Stomach (tissue), 9 donors: ENCODE data around the gene EIF4E. TPM values are rescaled to one million over a fixed set of nuclear protein-coding genes. Genes with fewer than 3 reads are reported as not detected.
"Not testable (repeated sequence)": the region's sequence is repeated elsewhere in the genome, so short reads cannot be mapped to it uniquely, and the experiment has no call there.

Source experiments
- DNase-seq, 2 donors: peaks; one replicate each; pipeline versions ENCODE4 v3.0.0 to v3.0.0-alpha.2; 2013 to 2019
- H3K27ac ChIP-seq, 5 donors: fragments of 200-600 bp in 4 of 5; sonication (generic) in 4 of 5; one replicate each; pipeline ENCODE4 v1.5.1; 2013 to 2019; ENCODE audit warnings: mild to moderate bottlenecking in 1 of 5, moderate library complexity in 1 of 5
- H3K27me3 ChIP-seq, 3 donors: fragments of 200-600 bp; sonication (generic); one replicate each; pipeline ENCODE4 v1.5.1; 2017 to 2019; ENCODE audit warnings: mixed run types in 1 of 3
- H3K36me3 ChIP-seq, 4 donors: fragments of 200-600 bp; sonication (generic); 1 replicate in 3 of 4; 2 replicates in 1 of 4; pipeline ENCODE4 v1.5.1; 2016 to 2019
- H3K4me1 ChIP-seq, 4 donors: fragments of 200-600 bp; sonication (generic); one replicate each; pipeline ENCODE4 v1.5.1; 2016 to 2019
- H3K4me3 ChIP-seq, 4 donors: fragments of 200-600 bp; sonication (generic) in 3 of 4; one replicate each; pipeline ENCODE4 v1.5.1; 2016 to 2019; ENCODE audit warnings: mild to moderate bottlenecking in 1 of 4
- H3K9me3 ChIP-seq, 4 donors: fragments of 200-600 bp; sonication (generic); one replicate each; pipeline ENCODE4 v1.5.1; 2016 to 2019
- EP300 ChIP-seq: sonication (generic); formaldehyde crosslinking; IDR thresholded peaks from one replicate; pipeline ENCODE4 v1.6.1; 2017; ENCODE audit warnings: antibody characterized with exemption
- POLR2A ChIP-seq, 4 donors: fragments of 450-650 bp; IDR thresholded peaks; one replicate each; pipeline ENCODE4 v1.6.1; 2016; ENCODE audit warnings: antibody characterized with exemption in 4 of 4, control low read depth in 2 of 4, mild to moderate bottlenecking in 1 of 4, moderate library complexity in 1 of 4
- POLR2AphosphoS5 ChIP-seq, 3 donors: sonication (generic); formaldehyde crosslinking; IDR thresholded peaks; one replicate each; pipeline ENCODE4 v1.6.1; 2016; ENCODE audit warnings: antibody characterized with exemption in 3 of 3
- WGBS, 5 donors: extraction: QIAGEN DNeasy Blood & Tissue Kit in 3 of 5; methylation state at CpG; one replicate each; pipeline versions ENCODE4 v1.1.5 to v1.1.7; 2013 to 2018; 5-methylcytosine and 5-hydroxymethylcytosine counted together
- intact Hi-C: fragments of 100-400 bp; cut with DNase I; formaldehyde crosslinking; loops from one replicate; pipeline ENCODE4 v1.15.1; 2023; ENCODE audit warnings: low total_unique reads
- polyA plus RNA-seq, 3 donors: library from polyadenylated mRNA; stranded (reverse); fragments of 200-250 nt; gene quantifications; one replicate each; pipeline ENCODE4 v1.2.3, GENCODE V29; 2013
- total RNA-seq, 5 donors: library from RNA; depleted of rRNA; stranded (reverse); fragments of >200 nt; gene quantifications; one replicate each; pipeline versions ENCODE4 v1.1.0 to v1.2.3, GENCODE V29; 2014 to 2016
- TF ChIP-seq, protein P1 (sequence below), 7 experiments: fragments of 450-650 bp in 4 of 7; fragments of 200-600 bp in 3 of 7; sonication (generic) in 3 of 7; IDR thresholded peaks; one replicate each; pipeline ENCODE4 v1.5.1; 2016 to 2019; ENCODE audit warnings: antibody characterized with exemption in 7 of 7, control low read depth in 2 of 7, mild to moderate bottlenecking in 1 of 7
- donor health status: healthy with polysubstance abuse.
- donor health status: Bipolar disorder and iron deficiency.
- donor health status: healthy.

EIF4E gene
- total and polyA plus RNA-seq, 8 donors: 7.0 to 148 (median 53.5) TPM

DNA sequence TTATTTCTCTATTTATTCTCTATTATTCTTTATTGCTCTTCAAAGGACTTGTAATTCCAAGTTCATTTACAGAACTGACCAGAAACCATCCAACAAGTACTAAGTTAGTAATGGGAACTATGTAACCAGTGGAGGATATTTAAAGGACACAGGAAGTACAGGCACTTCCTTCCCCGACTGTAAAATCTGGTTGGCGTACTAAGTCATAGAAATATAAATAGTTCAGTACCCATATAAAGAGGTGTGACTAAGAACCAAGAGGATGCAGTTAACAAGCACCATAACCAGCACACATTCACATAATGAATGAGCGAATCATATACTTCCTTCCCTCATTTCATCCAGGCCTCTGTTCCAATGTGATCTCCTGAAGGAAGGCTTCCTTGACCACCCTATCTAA is 3.6 kb upstream of the EIF4E start:
- peaks cover 6 to 28% (median 12%) of the 10 kb centered on the region in 4 donors for H3K4me1 ChIP-seq
- WGBS, 5 donors: 46 to 78% (median 59%) methylated on average over 3 of the region's 3 CpGs
- H3K4me3 ChIP-seq: no peak overlapping the region
- TF ChIP-seq POLR2AphosphoS5 (IDR thresholded peaks at IDR 0.05): no peak
- no peak for TF ChIP-seq EP300
- TF ChIP-seq, protein P1, sequence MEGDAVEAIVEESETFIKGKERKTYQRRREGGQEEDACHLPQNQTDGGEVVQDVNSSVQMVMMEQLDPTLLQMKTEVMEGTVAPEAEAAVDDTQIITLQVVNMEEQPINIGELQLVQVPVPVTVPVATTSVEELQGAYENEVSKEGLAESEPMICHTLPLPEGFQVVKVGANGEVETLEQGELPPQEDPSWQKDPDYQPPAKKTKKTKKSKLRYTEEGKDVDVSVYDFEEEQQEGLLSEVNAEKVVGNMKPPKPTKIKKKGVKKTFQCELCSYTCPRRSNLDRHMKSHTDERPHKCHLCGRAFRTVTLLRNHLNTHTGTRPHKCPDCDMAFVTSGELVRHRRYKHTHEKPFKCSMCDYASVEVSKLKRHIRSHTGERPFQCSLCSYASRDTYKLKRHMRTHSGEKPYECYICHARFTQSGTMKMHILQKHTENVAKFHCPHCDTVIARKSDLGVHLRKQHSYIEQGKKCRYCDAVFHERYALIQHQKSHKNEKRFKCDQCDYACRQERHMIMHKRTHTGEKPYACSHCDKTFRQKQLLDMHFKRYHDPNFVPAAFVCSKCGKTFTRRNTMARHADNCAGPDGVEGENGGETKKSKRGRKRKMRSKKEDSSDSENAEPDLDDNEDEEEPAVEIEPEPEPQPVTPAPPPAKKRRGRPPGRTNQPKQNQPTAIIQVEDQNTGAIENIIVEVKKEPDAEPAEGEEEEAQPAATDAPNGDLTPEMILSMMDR (IDR thresholded peaks at IDR 0.05): no peak
- no peak for TF ChIP-seq POLR2A (IDR thresholded peaks at IDR 0.05)
- no peaks in the 10 kb centered on the region for H3K27me3 ChIP-seq
- H3K27ac ChIP-seq: no peak overlapping the region
- H3K36me3 ChIP-seq: no peaks in the 10 kb centered on the region
- intact Hi-C loops: no loop called here
- no peak for DNase-seq
- no peaks in the 10 kb centered on the region for H3K9me3 ChIP-seq

DNA sequence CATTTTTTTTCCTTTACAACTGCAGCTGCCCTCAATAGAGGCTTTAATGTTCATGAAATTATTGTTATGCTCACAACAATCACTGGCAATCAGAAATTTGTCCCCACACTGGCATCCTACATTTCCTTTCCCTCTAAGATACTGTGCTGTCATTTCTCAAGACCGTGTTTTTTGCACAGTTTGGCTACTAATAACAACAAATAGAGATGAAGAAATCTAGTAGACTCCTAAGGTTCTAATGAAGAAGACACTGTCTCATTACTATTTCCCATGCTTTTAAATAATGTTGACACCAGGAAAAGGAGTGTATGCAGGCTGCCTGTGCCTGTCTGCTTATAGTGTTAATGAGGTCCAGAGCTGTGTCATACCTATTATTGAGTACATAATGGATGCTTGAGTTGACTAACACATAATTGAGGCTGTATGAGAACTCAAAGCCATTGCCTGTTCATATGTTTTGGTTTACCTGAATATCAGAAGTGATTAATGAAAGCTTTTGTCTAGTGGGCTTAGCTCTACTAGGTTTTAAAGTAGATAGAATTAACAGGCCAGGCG is 1.5 kb upstream of the EIF4E start:
- H3K27ac ChIP-seq: peak overlapping the region in 4 of 5 donors; percentile 95 to 97 (median 96)
- DNase-seq: no peak
- TF ChIP-seq POLR2A (IDR thresholded peaks at IDR 0.05) (no peak), POLR2AphosphoS5 (IDR thresholded peaks at IDR 0.05) (no peak), EP300 (no peak)
- TF ChIP-seq, protein P1 (IDR thresholded peaks at IDR 0.05): no peak
- H3K9me3 ChIP-seq: no peaks in the 10 kb centered on the region
- peaks cover 6 to 44% (median 20%) of the 10 kb centered on the region in 4 donors for H3K4me1 ChIP-seq
- intact Hi-C loops: no loop called here
- H3K4me3 ChIP-seq: peak overlapping the region; percentile 90 to 100 (median 98)
- peaks cover 0 to 9% (median 7%) of the 10 kb centered on the region in 4 donors for H3K36me3 ChIP-seq
- H3K27me3 ChIP-seq: no peaks in the 10 kb centered on the region
- 82 to 88% (median 85%) methylated on average over 2 of the region's 2 CpGs for WGBS, 5 donors

DNA sequence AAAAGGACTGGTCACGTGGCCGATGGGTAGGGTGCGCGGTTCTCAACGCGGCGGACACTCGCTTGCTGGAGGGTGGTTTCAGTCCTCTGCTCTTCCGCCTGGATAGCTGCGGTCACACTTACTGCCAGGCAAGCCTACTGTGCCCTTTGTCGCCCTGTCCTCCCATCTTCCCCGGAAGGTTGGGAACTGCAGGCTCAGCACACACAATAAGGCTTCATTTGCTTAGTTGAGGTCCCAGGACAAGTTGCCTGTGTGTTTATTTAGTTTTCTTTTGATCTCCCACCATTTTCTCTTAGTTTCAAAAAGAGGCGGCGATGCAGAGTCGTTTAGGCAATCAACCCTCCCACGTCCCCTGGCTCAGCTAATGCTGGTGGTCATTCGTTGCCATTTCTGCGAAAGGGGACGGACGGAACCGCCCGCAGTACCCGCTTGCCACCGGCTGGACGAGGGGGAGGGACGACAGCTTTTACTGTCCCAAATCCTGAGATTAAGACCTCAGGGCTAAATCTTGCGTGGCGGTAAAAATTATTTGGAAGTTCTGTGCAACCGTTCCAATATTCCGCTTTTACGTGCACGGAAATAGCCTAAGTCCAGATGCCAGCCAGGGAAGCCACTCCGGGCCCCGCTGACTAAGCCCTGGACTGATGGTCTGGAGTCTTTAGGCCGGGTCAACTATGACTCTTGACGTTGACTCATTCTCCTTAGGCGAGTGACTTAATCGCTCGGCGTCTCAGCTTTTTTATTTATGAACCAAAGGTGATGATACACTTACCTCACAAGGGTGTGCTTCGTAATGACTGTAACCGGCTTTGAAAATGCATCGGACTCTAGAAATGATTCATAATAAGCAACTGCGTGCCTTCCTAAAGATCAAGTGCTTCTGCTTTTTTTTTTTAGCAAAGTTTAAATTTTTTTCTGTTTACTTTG is 671 bp upstream of the EIF4E start:
- intact Hi-C loops: no loop called here
- peak; percentile 71 to 80 for DNase-seq
- H3K4me3 ChIP-seq: peak overlapping the region; percentile 90 to 100 (median 98)
- peak overlapping the region; percentile 93 to 97 (median 96) for H3K27ac ChIP-seq
- WGBS, 5 donors: 4 to 10% (median 6%) methylated on average over 42 to 44 of the region's 44 CpGs
- peaks cover 6 to 51% (median 19%) of the 10 kb centered on the region in 4 donors for H3K4me1 ChIP-seq
- peaks cover 0 to 9% (median 7%) of the 10 kb centered on the region in 4 donors for H3K36me3 ChIP-seq
- no peaks in the 10 kb centered on the region for H3K9me3 ChIP-seq
- TF ChIP-seq POLR2A (IDR thresholded peaks at IDR 0.05) (peak in 1 of 4 donors; percentile 45), EP300 (no peak), POLR2AphosphoS5 (IDR thresholded peaks at IDR 0.05) (peak; percentile 9 to 83 (median 79))
- TF ChIP-seq, protein P1 (IDR thresholded peaks at IDR 0.05): peak in 1 of 7 experiments; percentile 27
- no peaks in the 10 kb centered on the region for H3K27me3 ChIP-seq

DNA sequence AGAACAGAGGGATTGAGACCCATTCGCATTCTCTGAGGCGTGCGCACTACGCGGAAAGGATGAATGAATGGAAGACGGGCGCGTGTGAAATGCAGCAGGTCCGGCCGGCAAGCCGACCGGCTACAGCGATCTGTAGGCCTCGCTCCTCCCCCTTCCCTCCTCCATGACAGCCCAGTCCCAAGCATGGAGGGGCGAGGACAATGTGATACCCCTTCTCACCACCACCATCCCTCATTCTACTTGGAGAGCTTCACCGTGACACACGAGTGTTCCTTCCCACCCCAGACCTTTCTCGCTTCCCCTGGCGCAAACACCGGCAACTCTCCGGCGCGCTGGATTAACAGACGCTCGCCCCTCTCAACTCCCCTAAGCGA is 815 bp downstream of the EIF4E start:
- H3K27me3 ChIP-seq: no peaks in the 10 kb centered on the region
- DNase-seq: peak; percentile 65 to 94
- peaks cover 0 to 12% (median 7%) of the 10 kb centered on the region in 4 donors for H3K36me3 ChIP-seq
- H3K27ac ChIP-seq: peak overlapping the region; percentile 95 to 98 (median 97)
- H3K4me3 ChIP-seq: peak overlapping the region; percentile 90 to 100 (median 98)
- WGBS, 5 donors: 0 to 1% (median 0%) methylated on average over 24 to 26 of the region's 26 CpGs
- no peaks in the 10 kb centered on the region for H3K9me3 ChIP-seq
- H3K4me1 ChIP-seq: peaks cover 6 to 51% (median 26%) of the 10 kb centered on the region in 4 donors
- TF ChIP-seq POLR2A (IDR thresholded peaks at IDR 0.05) (no peak), EP300 (no peak), POLR2AphosphoS5 (IDR thresholded peaks at IDR 0.05) (no peak)
- TF ChIP-seq, protein P1 (IDR thresholded peaks at IDR 0.05): no peak
- intact Hi-C loops: no loop called here

DNA sequence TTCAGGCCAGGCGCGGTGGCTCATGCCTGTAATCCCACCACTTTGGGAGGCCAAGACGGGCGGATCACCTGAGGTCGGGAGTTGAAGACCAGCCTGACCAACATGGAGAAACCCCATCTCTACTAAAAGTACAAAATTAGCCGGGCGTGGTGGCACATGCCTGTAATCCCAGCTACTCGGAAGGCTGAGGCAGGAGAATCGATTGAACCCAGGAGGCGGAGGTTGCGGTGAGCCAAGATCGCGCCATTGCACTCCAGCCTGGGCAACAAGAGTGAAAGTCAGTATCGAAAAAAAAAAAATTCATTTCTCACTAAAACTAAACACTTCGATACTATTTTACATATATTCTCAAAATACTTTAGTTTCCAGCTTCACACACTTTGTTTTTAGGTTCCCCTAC is 2.7 kb downstream of the EIF4E start:
- H3K27me3 ChIP-seq, DNase-seq, intact Hi-C loops, H3K4me3 ChIP-seq, H3K9me3 ChIP-seq, H3K27ac ChIP-seq: not testable (repeated sequence)
- H3K4me1 ChIP-seq: peaks cover 6 to 45% (median 27%) of the 10 kb centered on the region in 4 donors
- 97 to 99% (median 97%) methylated on average over 15 of the region's 15 CpGs for WGBS, 5 donors
- peaks cover 0 to 17% (median 11%) of the 10 kb centered on the region in 4 donors for H3K36me3 ChIP-seq
